Fibroblast of skin of back (primary cell): ENCODE data around the gene KCNIP4.

Experiments used
- DNase-seq: peaks from one replicate; pipeline ENCODE4 v3.0.0-alpha.2; 2013

The KCNIP4 gene

GRCh38 chr4:21845663-21846062, 102.9 kb downstream of the KCNIP4 start:
- peak; percentile 45 for DNase-seq

GRCh38 chr4:21835712-21836111, 112.9 kb downstream of the KCNIP4 start:
- DNase-seq: peak; percentile 42

DNA sequence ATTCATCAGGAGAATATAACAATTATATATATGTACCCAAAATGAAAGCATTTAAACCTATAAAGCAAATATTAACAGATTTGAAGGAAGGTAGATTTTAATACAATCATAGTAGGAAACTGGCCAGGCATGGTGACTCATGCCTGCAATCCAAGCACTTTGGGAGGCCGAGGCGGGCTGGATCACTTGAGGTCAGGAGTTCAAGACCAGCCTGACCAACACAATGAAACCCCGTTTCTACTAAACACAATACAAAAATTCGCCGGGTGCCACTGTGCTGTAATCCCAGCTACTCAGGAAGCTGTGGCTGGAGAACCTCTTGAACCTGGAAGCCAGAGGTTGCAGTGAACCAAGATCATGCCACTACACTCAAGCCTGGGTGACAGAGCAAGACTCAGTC, 118.3 kb downstream of the KCNIP4 start:
- no peak for DNase-seq

- DNase-seq: no peak
Measured at GRCh38 chr4:21827575-21827974, 121.0 kb downstream of the KCNIP4 start.

- DNase-seq: peak; percentile 17
Measured at GRCh38 chr4:21826071-21826470, 122.5 kb downstream of the KCNIP4 start.

DNA sequence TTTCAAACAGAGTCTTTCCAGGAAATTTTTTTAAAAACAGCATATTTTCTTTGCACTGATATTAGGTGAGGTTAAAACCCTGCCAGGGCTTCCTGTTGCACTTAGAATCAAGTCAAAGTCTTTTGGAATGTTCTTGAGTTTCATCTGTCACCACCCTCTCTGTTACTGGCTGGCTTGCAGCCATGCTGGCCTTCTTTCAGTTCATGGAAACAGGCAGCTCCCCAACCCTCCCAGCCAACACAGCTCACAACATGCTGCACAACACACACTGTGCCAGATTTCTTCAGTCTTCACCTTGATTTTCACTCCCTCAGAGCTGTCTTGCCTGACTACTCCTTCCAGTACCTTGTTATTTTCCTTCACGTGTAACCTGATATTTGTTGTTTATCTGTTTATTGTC, 129.5 kb downstream of the KCNIP4 start:
- DNase-seq: no peak

DNA sequence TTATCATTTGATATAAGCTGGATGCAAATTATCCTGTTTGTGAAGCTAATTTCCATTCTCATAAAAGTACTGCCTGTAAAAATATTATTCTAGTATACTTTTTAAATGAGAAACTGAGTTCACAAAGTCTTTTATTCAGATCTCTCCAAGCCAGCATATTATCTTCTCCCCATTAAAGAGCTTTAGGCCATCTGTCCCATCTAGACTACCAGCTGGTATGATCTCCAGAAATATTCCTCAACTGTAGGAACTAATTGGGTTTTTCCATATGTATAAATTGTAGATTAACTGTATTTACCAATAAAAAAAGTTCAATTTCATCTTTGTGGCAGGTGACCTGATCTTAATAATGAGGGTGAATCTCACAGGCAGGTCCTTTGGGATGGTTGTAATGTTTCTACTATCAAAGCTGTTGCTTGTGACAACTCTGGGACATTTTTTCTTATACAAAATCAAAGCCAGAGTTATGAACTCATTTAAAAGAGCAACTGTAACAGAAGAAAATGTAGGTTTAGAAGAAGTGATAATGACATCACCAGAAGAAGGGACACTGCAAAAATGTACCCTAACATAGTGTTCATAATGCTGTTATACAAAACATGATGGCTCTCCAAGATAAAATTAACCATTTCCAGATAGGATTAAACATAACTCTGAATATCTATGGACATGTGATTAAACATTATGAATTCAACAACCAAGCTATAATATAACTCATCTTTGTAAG, 132.8 kb downstream of the KCNIP4 start:
- no peak for DNase-seq

DNA sequence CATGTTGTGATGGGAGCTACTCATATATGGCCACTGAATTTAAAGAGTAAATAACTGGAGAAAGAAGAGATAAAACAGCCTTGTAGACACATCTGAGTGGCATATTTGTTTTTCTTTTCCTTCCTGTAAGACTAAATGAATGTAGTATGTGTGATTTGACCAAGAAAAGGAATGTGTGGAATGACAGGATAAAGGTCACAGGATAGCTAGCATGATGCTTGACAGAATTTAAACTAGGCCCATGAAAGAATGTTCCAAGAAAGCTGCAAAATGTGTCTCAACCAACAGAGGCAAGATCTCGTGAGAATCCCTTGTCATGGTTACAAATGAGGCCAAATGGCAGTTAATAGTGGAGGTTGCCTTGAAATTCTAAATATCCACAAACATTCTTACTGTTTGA, 137.0 kb downstream of the KCNIP4 start:
- DNase-seq: peak; percentile 75

GRCh38 chr4:21806991-21807390, 141.6 kb downstream of the KCNIP4 start:
- peak; percentile 21 for DNase-seq

DNA sequence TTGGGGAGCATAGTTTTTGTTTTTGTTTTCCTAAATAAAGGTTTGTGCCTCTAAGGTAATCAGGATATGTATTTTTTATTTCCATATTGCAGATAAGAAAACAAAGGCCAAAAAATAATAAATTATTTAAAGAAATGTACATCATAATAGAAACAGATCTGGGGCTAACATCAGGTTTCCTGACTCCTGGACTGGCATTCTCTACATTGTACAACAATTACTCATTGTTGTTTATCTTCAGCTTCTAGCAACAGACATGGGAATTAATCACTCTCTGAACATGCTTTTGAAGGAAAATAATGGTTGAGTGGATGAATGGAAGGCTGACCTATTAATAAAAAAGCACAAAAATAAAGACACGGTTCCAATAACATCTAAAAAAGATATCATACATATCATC, 146.2 kb downstream of the KCNIP4 start:
- DNase-seq: peak; percentile 88

DNA sequence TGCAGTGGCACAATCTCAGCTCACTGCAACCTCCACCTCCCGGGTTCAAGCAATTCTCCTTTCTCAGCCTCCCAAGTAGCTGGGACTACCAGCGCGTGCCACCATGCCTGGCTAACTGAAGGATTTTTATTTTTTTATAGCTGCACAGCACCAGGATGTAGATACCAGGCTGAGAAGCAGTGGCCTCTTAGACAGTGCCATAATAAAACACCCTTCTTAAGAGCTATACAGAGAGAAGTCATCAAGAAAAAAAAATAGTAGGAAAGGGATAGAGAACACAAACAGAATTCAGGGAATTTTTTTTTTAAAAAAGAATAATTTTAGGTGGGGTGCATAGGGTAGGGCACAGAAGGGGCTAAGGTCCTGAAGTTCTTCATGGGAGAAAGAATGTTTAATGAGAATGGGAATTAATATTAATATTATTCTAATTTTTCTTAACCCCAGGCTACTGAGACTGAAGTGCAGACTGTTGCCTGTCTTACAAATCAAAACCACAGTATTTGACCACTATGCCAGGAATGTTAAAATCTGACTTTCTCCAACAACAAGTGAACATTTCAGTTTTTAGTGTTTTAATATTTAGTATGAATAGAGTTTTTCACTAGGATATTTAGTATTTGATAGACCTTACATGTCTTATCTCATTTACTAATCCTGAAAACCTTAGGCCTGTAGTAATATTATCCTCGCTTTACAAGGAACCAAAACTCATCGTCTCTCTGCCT, 146.7 kb downstream of the KCNIP4 start:
- peak; percentile 55 for DNase-seq

DNA sequence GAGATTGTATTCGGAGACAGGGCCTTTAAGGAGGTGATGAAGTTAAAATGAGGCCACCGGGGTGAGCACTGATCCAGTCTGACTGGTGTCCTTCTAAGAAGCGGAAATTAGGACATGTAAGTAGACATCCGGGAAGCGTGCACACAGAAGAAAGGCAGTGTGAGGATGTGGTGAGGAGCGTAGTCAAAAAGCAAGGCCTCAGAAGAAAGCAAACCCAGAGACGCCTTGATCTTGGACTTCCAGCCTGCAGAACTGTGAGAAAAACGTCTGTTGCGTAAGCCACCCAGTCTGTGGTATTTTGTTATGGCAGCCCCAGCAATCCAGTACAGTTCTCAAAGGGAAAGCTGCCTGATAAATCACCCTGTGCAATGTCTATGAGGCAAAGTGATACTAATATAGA, 153.5 kb downstream of the KCNIP4 start:
- DNase-seq: peak; percentile 33

GRCh38 chr4:21792736-21793135, 155.8 kb downstream of the KCNIP4 start:
- peak; percentile 29 for DNase-seq

DNA sequence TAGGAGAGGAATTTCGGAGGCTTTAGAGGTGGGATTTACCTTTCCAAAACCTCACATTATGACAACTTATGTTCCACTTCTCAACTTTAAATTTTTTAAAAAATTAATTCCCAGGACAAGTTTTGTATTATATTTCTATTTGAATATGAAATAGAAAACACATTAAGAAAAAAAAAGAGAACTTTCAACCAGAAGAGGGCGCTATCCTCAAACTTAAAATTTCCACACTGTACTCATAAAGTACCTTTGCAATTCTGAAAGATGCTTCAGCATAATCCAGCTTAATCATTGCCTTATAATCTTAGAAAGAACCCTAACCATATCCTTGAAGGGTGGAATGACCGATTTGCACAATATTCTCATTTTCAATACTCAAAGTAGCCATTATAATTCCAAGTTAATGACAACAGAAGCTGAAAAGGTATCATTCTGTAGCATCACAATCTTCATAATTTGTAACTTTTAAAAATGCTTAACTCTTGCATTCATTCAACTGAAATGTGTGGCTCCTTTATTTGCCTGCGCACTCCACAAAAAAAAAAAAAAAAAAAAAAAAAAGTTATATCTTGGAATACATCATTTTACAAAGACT, 158.0 kb downstream of the KCNIP4 start:
- DNase-seq: peak; percentile 53

GRCh38 chr4:21780148-21780547, 168.4 kb downstream of the KCNIP4 start:
- DNase-seq: peak; percentile 30

DNA sequence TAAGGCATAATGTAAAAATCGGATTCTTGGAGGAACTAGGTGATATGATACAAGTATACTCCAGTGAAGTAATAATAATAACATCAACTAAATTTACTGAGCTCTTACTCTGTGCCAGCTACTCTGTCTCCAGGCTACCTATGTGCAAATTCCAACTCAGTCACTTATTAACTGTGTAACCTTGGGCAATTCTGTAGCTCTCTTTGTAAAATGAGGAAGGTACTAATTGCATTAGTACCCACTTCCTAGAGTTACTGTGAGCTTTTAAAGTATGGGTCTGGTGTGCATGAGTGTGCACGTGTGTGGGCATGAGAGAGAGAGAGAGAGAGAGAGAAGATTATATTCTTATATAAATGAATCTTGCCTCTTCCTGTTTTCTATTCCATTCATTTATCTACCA, 169.9 kb downstream of the KCNIP4 start:
- no peak for DNase-seq

DNA sequence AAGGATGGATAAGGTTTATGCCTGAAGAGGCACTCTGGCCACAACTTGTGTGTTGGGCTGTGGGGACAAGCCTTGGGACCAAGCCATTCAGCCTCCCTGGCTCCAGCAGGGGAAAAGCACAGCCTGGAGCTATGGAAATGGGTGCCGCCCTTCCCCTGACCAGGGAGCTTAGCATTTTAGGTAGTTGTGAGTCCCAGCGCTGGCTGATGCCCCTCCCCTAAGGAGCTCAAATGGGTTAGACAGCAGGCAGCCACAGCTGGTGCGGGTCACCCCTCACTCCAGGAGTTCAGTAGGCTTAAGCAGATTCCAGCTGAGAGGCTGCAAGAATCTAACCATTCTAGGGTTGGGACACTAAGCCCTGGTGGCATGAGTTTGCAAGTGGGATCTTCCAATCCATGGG, 172.9 kb downstream of the KCNIP4 start:
- DNase-seq: no peak

- DNase-seq: peak; percentile 85
Measured at GRCh38 chr4:21769404-21770147, 179.0 kb downstream of the KCNIP4 start.

GRCh38 chr4:21768349-21769310, 179.9 kb downstream of the KCNIP4 start:
- DNase-seq: peak; percentile 46

- peak; percentile 46 for DNase-seq
Measured at GRCh38 chr4:21765810-21766407, 182.7 kb downstream of the KCNIP4 start.

DNA sequence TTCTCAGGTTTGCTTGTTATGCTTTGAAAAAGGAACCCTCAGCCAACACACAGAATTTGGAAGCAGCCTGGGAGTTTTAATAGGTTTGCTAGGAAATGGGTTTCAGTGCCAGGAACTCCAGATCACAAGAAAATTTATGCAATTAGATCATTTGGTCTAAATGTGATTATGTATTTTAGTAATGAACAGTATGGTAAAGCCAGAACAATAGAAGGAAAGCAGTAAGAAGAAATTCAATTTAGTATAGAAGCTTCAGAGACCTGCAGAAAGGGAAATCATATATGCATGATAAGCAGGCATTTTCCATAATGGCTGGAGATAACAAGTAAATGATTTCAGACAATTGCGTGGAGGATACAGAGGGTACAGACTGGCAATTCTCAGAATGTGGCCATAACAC, 184.7 kb downstream of the KCNIP4 start:
- DNase-seq: no peak
